Tongue (tissue), 2 donors: Measurements from ENCODE around the gene TBC1D17. TPM values are rescaled to one million over a fixed set of nuclear protein-coding genes. Genes with fewer than 3 reads are reported as not detected.

ENCODE experiments used
- DNase-seq: peaks from one replicate; pipeline ENCODE4 v3.0.0-alpha.2; 2015
- total RNA-seq: library from RNA; depleted of rRNA; stranded (reverse); fragments of >200 nt; gene quantifications from one replicate; pipeline ENCODE4 v1.2.3, GENCODE V29; 2014

The TBC1D17 gene
- total RNA-seq, 1 donor from 2014 or later: 11.9 TPM

GRCh38 chr19:49848938-49849337, 28.6 kb upstream of the TBC1D17 start:
- DNase-seq: no peak

DNA sequence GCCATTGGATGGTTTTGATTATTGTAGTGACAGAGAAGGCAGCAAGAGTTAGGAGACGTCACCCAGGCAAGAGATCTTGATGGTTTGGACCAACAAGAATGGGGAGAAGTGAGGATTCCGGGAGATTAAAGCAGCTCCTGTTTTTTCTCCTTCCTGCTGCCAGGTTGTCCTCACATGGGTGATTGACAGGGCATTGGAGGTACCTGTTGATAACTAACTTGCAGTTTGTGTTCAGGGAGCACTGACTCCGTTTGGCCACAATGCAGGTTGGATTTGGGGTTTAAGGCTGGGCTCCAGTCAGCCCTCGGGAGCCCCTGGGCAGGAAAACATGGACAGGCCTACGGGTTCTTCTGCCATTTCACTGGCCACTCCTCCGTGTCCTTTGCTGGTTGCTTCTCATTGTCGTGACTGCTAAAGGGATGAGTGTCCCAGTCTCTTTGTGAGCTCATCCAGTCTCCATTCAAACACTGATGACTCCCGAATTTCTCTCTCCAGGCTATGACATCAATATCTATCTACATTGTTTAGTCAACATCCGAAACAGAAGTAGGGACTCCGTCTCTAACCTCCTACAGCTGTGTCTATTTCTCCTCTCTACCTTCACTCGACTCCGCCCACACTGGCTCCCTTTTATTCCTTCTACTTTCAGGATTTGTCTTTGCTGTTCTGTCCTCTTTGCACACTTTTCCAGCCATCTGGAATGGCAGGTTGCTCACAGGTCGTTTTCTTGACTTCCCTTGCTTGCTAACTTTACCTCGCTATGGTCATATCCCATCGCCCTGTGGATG, 27.9 kb upstream of the TBC1D17 start:
- no peak for DNase-seq

DNA sequence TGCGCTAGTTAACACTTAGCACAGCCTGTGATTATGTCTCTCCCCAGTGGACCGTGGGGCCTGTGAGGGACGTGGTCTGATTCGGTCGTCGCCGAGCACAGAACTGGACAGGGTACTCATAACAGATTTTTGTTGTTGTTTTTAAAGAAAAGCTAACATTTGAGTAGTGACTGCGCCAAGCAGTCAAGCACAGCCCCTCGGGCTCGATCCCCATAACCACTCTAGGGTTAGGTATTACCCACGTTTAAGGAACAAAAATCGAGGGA, 27.3 kb upstream of the TBC1D17 start:
- no peak for DNase-seq

DNA sequence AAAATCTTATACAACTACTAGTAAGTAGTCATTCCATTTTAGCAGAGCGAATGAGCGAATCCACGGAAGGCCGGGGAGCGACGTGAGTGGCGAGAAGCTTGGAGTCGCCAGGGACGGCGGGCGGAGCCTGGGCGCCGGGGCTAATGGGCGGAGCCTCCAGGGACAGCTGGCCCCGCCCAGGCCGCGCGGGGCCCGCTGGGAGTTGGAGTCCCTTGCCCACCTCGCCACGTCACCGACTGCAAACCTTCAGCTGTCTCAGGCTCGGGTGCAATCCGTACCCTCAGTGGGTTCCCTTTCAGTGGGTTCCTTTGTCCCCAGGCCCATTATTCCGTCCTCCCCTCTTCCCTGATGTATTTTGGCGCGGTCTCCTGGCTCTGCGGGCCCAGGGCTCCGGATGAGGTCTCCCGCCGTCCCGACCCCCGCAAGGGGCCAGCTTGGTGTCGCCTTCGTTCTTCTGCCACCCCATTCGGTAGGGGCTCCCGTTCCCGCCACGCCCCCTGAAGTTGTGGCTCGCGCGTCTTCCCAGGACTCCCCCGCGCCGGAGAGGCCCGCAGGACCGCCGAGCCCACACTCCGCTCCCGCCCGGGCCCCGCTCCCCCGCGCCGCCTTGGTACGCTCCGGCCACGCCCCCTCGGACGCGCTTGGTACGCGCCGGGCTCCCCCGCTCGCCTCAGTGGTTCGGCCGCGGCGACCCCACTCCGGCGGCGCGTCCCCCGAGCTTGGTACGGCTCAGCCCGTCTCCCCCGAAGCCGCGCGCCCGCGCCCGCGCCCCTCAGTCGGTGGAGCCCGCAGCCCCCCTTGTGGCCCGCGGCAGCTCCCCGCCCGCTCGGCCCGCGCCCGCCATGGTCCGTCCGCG, 26.8 kb upstream of the TBC1D17 start, which contains the start of gene PTOV1:
Gene PTOV1, plus strand, starts transcription at position 673 of the 856 bp plus-strand sequence.
- peak; percentile 96 for DNase-seq

DNA sequence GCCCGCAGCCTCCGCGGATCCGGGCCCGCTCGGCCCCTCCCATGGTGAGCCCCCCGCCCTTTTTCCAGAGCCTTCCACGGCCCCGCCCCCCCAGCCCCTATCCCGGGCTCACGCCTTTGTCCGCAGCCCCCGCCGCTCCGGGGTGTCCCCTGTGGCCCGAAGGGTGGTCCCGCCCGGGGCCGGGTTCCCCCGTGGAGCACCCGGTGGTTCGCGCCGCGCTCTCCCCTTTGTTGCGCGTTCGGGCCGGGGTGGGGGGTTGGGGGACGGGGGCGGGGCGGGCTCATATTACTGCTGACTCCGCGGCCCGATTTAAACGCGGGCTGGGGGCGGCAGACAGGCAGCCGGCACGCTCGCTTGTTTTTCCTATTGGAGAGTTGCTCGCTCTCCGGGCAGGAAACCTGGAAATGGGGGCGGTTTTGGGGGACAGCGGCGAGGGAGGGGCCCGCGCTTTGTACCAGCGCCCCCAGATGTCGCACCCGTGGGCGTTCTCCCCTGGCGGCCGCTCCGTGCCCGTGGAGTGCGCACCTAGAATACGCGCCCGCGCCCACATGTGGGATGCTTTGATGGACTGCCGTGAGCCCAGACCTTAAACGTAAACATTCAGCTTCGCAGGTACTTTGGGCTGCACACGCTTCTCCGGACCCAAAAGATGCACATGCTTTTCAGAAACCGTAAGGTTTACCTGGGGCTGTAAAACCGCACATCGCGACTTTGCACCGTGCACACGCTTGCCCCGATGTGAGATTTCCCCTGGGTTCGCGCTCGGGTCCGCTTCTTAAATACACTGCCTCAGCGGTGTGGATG, 25.8 kb upstream of the TBC1D17 start:
- DNase-seq: peak; percentile 78

DNA sequence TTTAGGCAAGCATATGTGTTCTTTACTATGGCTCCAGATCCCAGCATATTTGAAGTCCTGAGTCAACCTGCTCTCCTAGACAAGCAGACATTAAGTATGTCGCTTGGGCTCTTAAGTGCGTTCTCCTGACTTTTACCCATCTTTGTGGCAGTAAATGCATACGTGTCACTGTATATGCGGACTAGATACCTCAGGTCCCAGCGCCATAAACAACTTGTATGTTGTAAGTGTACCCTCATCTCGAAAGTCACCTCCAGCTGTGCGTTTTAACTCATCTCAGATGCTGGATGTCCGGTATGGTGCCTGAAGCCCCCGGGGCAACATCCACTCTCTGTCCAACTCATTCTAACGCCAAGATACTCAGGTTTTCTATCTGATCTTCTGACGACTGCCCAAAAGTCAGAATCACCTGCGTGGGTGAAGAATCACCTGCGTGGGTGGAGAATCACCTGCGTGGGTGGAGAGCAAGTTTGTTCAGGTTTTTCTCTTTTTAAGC, 24.8 kb upstream of the TBC1D17 start:
- no peak for DNase-seq

- DNase-seq: no peak
Observed at GRCh38 chr19:49853852-49854377, 23.6 kb upstream of the TBC1D17 start.

- DNase-seq: peak; percentile 44
Observed at GRCh38 chr19:49854378-49855263, 22.9 kb upstream of the TBC1D17 start.

DNA sequence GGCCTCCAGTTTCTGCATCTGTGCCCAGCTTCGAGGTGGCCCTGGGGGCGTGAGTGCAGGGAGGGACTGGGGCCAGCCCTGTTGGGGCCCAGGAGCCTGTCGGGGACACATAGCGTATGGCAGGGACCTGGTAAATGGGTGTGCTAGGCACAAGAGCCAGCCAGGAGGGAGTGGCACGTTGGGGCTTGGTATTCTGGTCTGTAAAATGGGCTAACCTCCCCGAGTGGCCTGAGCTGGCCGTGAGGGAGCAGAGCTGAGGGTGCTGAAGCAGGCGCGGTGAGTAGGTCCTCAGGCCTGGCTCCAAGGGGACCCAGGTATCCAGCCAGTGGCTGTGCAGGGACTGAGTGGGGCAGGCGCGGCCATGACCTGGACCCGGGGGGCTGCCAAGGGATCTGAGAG, 22.2 kb upstream of the TBC1D17 start:
- DNase-seq: no peak

- no peak for DNase-seq
Observed at GRCh38 chr19:49855676-49856573, 21.6 kb upstream of the TBC1D17 start.

DNA sequence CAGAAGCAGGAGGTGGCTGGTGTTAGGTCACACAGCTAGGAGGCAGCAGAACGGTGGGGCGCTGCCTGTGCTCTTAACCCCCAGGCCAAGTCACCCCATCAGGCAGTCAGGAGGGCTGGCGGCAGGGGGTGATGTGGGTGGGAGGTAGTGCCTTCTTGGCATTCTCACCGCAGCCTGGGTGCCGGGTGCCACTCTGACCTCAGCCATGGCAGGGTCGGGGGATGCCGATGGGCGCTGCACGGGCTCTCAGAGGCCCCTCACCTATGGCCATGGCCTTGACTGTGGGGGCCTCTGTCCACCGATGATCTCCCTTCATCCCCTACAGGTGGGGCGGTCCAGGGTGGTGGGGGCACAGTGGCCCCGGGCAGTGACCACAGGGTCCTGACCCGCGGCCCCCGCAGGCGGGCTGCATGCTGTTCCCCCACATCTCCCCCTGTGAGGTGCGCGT, 20.9 kb upstream of the TBC1D17 start:
- no peak for DNase-seq

GRCh38 chr19:49857061-49857837, 20.3 kb upstream of the TBC1D17 start:
- no peak for DNase-seq

- DNase-seq: no peak
Observed at GRCh38 chr19:49857838-49858087, 19.7 kb upstream of the TBC1D17 start.

- no peak for DNase-seq
Observed at GRCh38 chr19:49858088-49858985, 19.2 kb upstream of the TBC1D17 start.

GRCh38 chr19:49859682-49860335, 17.7 kb upstream of the TBC1D17 start:
- DNase-seq: no peak

DNA sequence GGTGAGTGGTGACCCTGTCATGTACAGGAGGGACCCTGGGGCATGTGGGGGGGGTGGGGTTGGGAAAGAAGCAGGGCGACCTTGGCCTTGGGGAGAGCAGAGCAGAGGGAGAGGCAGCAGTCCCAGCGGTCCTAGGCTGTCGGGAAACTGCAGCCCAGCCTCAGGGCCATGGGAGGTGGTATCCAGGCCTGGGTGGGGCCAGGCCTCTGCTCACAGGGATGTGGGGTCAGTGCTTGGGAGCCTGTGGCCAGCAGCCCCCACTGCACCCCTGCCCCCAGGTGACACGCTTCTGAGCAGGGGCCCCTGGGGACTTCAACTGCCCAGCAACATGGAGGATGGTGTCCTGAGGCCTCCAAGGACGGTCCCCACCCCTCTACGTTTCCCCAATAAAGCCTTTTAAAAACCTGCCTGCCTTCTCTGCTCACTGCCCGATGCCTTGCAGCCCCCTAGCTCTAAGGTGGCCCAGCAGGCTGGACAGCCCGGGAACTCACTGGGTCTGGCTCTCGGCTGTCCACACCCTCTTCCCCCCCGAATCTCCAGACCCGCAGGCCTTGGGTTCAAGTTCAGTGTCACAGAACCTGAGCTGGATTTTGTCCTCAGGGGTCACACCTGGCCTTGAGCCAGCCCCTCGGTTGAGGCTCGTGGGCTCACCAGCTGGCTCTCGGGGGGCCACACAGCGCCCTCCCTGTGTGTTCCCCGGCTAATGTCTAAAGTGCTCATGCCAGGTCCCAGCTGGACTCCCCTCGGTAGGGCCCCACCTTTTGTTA, 17.0 kb upstream of the TBC1D17 start:
- no peak for DNase-seq

DNA sequence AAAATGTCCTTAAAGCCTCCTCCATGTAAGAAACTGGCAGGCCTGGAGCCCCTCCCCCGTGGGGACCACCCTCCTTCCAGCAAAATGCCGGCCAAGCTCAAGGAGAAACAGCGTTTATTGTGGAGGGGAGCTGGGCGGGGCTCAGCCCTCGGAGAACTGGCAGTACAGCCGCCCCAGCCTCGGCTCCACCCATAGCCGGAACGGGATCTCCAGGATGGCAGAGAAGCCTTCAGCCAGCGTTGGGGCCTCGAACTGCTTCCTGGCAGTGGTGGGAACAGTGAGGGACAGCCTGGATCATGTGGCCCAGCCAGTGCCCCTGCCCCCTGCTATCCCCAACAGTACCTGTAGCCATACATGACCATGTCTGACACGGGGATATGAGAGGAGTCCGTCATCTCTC, 16.4 kb upstream of the TBC1D17 start:
- peak; percentile 76 for DNase-seq
